ENCODE results near the gene PDAP1. TPM values are rescaled to one million over a fixed set of nuclear protein-coding genes. Genes with fewer than 3 reads are reported as not detected.

Gene PDAP1
- total RNA-seq, 2 experiments from 2014 or later: 160 TPM

- Mint-ChIP-seq H3K4me1 (ENCODE audit: low read depth) (peaks cover 50% of the 10 kb centered on the region), H3K9me3 (no peaks in the 10 kb centered on the region), H3K36me3 (ENCODE audit: low read depth) (peaks cover 52% of the 10 kb centered on the region), H3K27me3 (no peaks in the 10 kb centered on the region), H3K27ac (peak overlapping the region; percentile 93), H3K4me3 (peak overlapping the region; percentile 75)
- POLR2A ChIA-PET: interaction anchor here (0.6 to 2.8 kb wide), 5 partner anchors 9 to 121 kb away, joined by 3 to 15 read pairs (median 6); partner anchors contain the start of genes BUD31, PDAP1 and ZNF394
- DNase-seq (peak; percentile 68), ATAC-seq (peak; percentile 8)
- CTCF ChIA-PET: interaction anchor here (1.2 to 1.8 kb wide), 2 partner anchors 14 kb away, joined by 4 to 5 read pairs; no protein-coding TSS in a partner anchor
- intact Hi-C loops (cut with micrococcal nuclease): no loop called here
- TF ChIP-seq CTCF (IDR thresholded peaks at IDR 0.05): no peak
These were observed 29.3 kb downstream of the PDAP1 start for GRCh38 chr7:99379043-99379577.

- H3K27me3 Mint-ChIP-seq: no peaks in the 10 kb centered on the region
- intact Hi-C loops (cut with micrococcal nuclease): no loop called here
- peak; percentile 73 for DNase-seq
- POLR2A ChIA-PET: interaction anchor here (0.6 to 4.8 kb wide), 8 partner anchors 12 to 250 kb away, joined by 3 to 30 read pairs (median 5); partner anchors contain the start of genes ARPC1A, BUD31 and PDAP1
- peaks cover 39% of the 10 kb centered on the region for H3K4me1 Mint-ChIP-seq (ENCODE audit: low read depth)
- peaks cover 28% of the 10 kb centered on the region for H3K36me3 Mint-ChIP-seq (ENCODE audit: low read depth)
- H3K27ac Mint-ChIP-seq: peak overlapping the region; percentile 83
- no peaks in the 10 kb centered on the region for H3K9me3 Mint-ChIP-seq
- no peak for TF ChIP-seq CTCF (IDR thresholded peaks at IDR 0.05)
- ATAC-seq: peak; percentile 56
- CTCF ChIA-PET: no interaction called here
- H3K4me3 Mint-ChIP-seq: peak overlapping the region; percentile 77
These were observed 33.2 kb downstream of the PDAP1 start for GRCh38 chr7:99375070-99375807.

- ChIA-PET POLR2A (interaction anchor here (0.7 to 4.8 kb wide), 6 partner anchors 13 to 250 kb away, joined by 3 to 30 read pairs (median 6); partner anchors contain the start of genes ARPC1A, BUD31 and PDAP1), CTCF (no interaction called here)
- ATAC-seq (peak; percentile 67), DNase-seq (peak; percentile 92)
- TF ChIP-seq CTCF (IDR thresholded peaks at IDR 0.05): no peak
- no peaks in the 10 kb centered on the region for H3K27me3 Mint-ChIP-seq
- peaks cover 37% of the 10 kb centered on the region for H3K4me1 Mint-ChIP-seq (ENCODE audit: low read depth)
- intact Hi-C loops (cut with micrococcal nuclease): no loop called here
- H3K4me3 Mint-ChIP-seq: peak within 1 kb of the TSS; percentile 77
- peak within 1 kb of the TSS; percentile 83 for H3K27ac Mint-ChIP-seq
- H3K36me3 Mint-ChIP-seq (ENCODE audit: low read depth): peaks cover 23% of the 10 kb centered on the region
- H3K9me3 Mint-ChIP-seq: no peaks in the 10 kb centered on the region
These were observed 34.0 kb downstream of the PDAP1 start, which contains the start of gene ARPC1B for GRCh38 chr7:99374111-99375064. Gene ARPC1B, plus strand, starts transcription at chr7:99374730. Its CDS starts 10,985 bp downstream, at chr7:99385715.

GRCh38 chr7:99373091-99374066 lies 35.0 kb downstream of the PDAP1 start:
- ChIA-PET CTCF (interaction anchor here (0.8 to 2.1 kb wide), 2 partner anchors 12 to 14 kb away, joined by 3 to 5 read pairs; no protein-coding TSS in a partner anchor), POLR2A (interaction anchor here (0.7 to 4.7 kb wide), 4 partner anchors 7 to 65 kb away, joined by 3 to 30 read pairs (median 4); partner anchors contain the start of genes BUD31, CPSF4, PDAP1 and PTCD1)
- peak overlapping the region; percentile 75 for H3K27ac Mint-ChIP-seq
- peak overlapping the region; percentile 77 for H3K4me3 Mint-ChIP-seq
- intact Hi-C loops (cut with micrococcal nuclease): no loop called here
- H3K36me3 Mint-ChIP-seq (ENCODE audit: low read depth): peaks cover 19% of the 10 kb centered on the region
- no peaks in the 10 kb centered on the region for H3K9me3 Mint-ChIP-seq
- no peak for DNase-seq
- no peak for TF ChIP-seq CTCF (IDR thresholded peaks at IDR 0.05)
- H3K4me1 Mint-ChIP-seq (ENCODE audit: low read depth): peaks cover 31% of the 10 kb centered on the region
- ATAC-seq: no peak
- H3K27me3 Mint-ChIP-seq: no peaks in the 10 kb centered on the region
